ENCODE measurements around the gene MAB21L4.

The MAB21L4 gene

GRCh38 chr2:240895656-240896388 lies at the start of gene MAB21L4:
TSS of gene MAB21L4 (minus strand) at chr2:240896156. CDS start at chr2:240895997, 159 bp downstream.
- no peak for DNase-seq (ENCODE audit: low read depth in 4 of 4, low spot score in 1 of 4)

GRCh38 chr2:240936106-240936505 lies 40.1 kb upstream of the MAB21L4 start:
- no peak for DNase-seq (ENCODE audit: low read depth in 4 of 4, low spot score in 1 of 4)

- no peak for DNase-seq (ENCODE audit: low read depth in 4 of 4, low spot score in 1 of 4)
Observed at GRCh38 chr2:240935103-240935876, 39.3 kb upstream of the MAB21L4 start.

GRCh38 chr2:240934701-240935102 lies 38.7 kb upstream of the MAB21L4 start:
- DNase-seq (ENCODE audit: low read depth in 4 of 4, low spot score in 1 of 4) = no peak

GRCh38 chr2:240933966-240934700 lies 38.2 kb upstream of the MAB21L4 start:
- DNase-seq (ENCODE audit: low read depth in 4 of 4, low spot score in 1 of 4) = no peak

- no peak for DNase-seq (ENCODE audit: low read depth in 4 of 4, low spot score in 1 of 4)
Observed at GRCh38 chr2:240933048-240933965, 37.4 kb upstream of the MAB21L4 start.

GRCh38 chr2:240932724-240933047 lies 36.7 kb upstream of the MAB21L4 start:
- no peak for DNase-seq (ENCODE audit: low read depth in 4 of 4, low spot score in 1 of 4)

- DNase-seq (ENCODE audit: low read depth in 4 of 4, low spot score in 1 of 4) = no peak
Observed at GRCh38 chr2:240932001-240932723, 36.2 kb upstream of the MAB21L4 start.

GRCh38 chr2:240931319-240931949 lies 35.5 kb upstream of the MAB21L4 start:
- DNase-seq (ENCODE audit: low read depth in 4 of 4, low spot score in 1 of 4) = no peak

GRCh38 chr2:240930631-240931318 lies 34.8 kb upstream of the MAB21L4 start:
- DNase-seq (ENCODE audit: low read depth in 4 of 4, low spot score in 1 of 4) = no peak

GRCh38 chr2:240930096-240930630 lies 34.2 kb upstream of the MAB21L4 start:
- no peak for DNase-seq (ENCODE audit: low read depth in 4 of 4, low spot score in 1 of 4)

- DNase-seq (ENCODE audit: low read depth in 4 of 4, low spot score in 1 of 4) = no peak
Observed at GRCh38 chr2:240929364-240930095, 33.6 kb upstream of the MAB21L4 start.

GRCh38 chr2:240928476-240929363 lies 32.8 kb upstream of the MAB21L4 start:
- no peak for DNase-seq (ENCODE audit: low read depth in 4 of 4, low spot score in 1 of 4)

GRCh38 chr2:240927390-240927781 lies 31.4 kb upstream of the MAB21L4 start:
- no peak for DNase-seq (ENCODE audit: low read depth in 4 of 4, low spot score in 1 of 4)

GRCh38 chr2:240926516-240927389 lies 30.8 kb upstream of the MAB21L4 start:
- DNase-seq (ENCODE audit: low read depth in 4 of 4, low spot score in 1 of 4) = no peak

Measured in stimulated activated CD4-positive, alpha-beta T cell treated with anti-CD3 and anti-CD28 coated beads, Interleukin-1b, Interleukin-23, amount 100 ng/mL, for 24 hours (primary cell).